Adrenal gland (tissue), 12 donors: ENCODE measurements around the gene HINT2. TPM values are rescaled to one million over a fixed set of nuclear protein-coding genes. Genes with fewer than 3 reads are reported as not detected.
A peak's percentile ranks its signal among the peaks of the same experiment; 100 is the strongest.

Experiments
- DNase-seq, 7 donors: peaks; one replicate each; pipeline ENCODE4 v3.0.0-alpha.2; 2019 to 2020
- H3K27ac ChIP-seq, 5 donors: fragments of 200-600 bp; sonication (generic) in 4 of 5; 1 replicate in 3 of 5; 2 replicates in 2 of 5; pipeline versions ENCODE4 v1.5.1 to v1.8.0; 2016 to 2020; ENCODE audit warnings: mild to moderate bottlenecking in 1 of 5
- H3K27me3 ChIP-seq: fragments of 200-600 bp; 2 replicates; pipeline ENCODE4 v1.8.0; 2021
- H3K36me3 ChIP-seq, 2 donors: fragments of 200-600 bp; replicated peaks in 1 of 2; 1 replicate in 1 of 2; 2 replicates in 1 of 2; pipeline versions ENCODE4 v1.5.1 to v1.8.0; 2018 to 2022
- H3K4me1 ChIP-seq, 2 donors: fragments of 200-600 bp; replicated peaks in 1 of 2; 1 replicate in 1 of 2; 2 replicates in 1 of 2; pipeline versions ENCODE4 v1.5.1 to v1.8.0; 2018 to 2021
- H3K4me3 ChIP-seq, 4 donors: fragments of 200-600 bp; sonication (generic) in 3 of 4; one replicate each; pipeline ENCODE4 v1.5.1; 2016 to 2018
- H3K9me3 ChIP-seq, 3 donors: fragments of 200-600 bp; sonication (generic) in 1 of 3; replicated peaks in 1 of 3; 1 replicate in 2 of 3; 2 replicates in 1 of 3; pipeline versions ENCODE4 v1.5.1 to v1.8.0; 2016 to 2021
- POLR2A ChIP-seq, 2 donors: fragments of 450-650 bp; IDR thresholded peaks; one replicate each; pipeline ENCODE4 v1.6.1; 2017; ENCODE audit warnings: antibody characterized with exemption in 2 of 2, mild to moderate bottlenecking in 2 of 2, moderate library complexity in 1 of 2
- WGBS, 4 donors: extraction: QIAGEN DNeasy Blood & Tissue Kit in 2 of 4; methylation state at CpG; one replicate each; pipeline versions ENCODE4 v1.1.5 to v1.1.7; 2013 to 2017; 5-methylcytosine and 5-hydroxymethylcytosine counted together
- intact Hi-C, 2 donors: fragments of 100-400 bp; cut with DNase I; formaldehyde crosslinking; loops; one replicate each; pipeline versions ENCODE4 v1.14.1 to v1.15.0; 2022 to 2023
- polyA plus RNA-seq, 3 donors: library from polyadenylated mRNA; stranded (reverse); fragments of 200-250 nt in 2 of 3; fragments of 350-450 nt in 1 of 3; fragmentation: Illumina TruSeq in 1 of 3; extraction: RNeasy Lipid Tissue Mini Kit (QIAGEN cat#74804) in 1 of 3; gene quantifications; one replicate each; pipeline ENCODE4 v1.2.3, GENCODE V29; 2013 to 2014
- total RNA-seq, 9 donors: library from RNA; depleted of rRNA in 4 of 9; stranded (reverse); fragments of >200 nt in 4 of 9; fragments of 120-200 nt in 1 of 9; fragmentation: NEBNext Ultra II Directional in 1 of 9; extraction: Animal tissue kit (Norgen Biotek cat#: 25700) in 1 of 9; gene quantifications; one replicate each; pipeline versions ENCODE4 v1.1.0 to v1.2.4, GENCODE V29; 2013 to 2023
- TF ChIP-seq, protein P1 (sequence below), 6 experiments: fragments of 450-650 bp in 4 of 6; fragments of 200-600 bp in 2 of 6; sonication (generic) in 1 of 6; IDR thresholded peaks; 1 replicate in 5 of 6; 2 replicates in 1 of 6; pipeline versions ENCODE4 v1.5.1 to v1.8.0; 2016 to 2021; ENCODE audit warnings: antibody characterized with exemption in 6 of 6, mild to moderate bottlenecking in 2 of 6, moderate library complexity in 1 of 6
- donor health status: healthy with polysubstance abuse.
- donor health status: Bipolar disorder and iron deficiency.
- donor health status: DM: yes; HTN: yes; CAD: no.
- donor health status: DM: no; HTN: no; CAD: no.
- donor health status: DM: no; HTN: no; CAD: no.
- donor health status: DM: yes; HTN: yes; CAD: no.

HINT2 gene
- total and polyA plus RNA-seq, 12 donors = 27.6 to 199 (median 82.9) TPM

DNA sequence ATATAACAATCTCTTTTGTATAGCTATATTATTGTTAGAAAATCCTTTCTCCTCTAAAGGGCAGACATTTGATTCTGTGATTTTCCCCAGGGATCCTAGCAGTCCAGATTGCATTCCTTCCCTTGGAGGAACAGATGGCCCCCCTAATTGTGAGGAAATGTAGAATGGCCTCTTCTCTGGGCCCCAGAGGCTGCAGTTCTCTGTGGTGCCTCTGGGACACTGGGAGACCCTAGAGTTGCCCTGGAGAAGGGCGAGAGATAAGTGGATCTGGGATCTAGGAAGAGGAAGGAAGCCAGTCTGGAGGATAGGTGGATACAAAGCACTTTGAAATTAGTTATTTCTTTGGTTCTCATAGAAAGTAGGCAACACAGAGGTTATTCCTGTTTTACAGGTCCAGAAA, 1.9 kb upstream of the HINT2 start:
- H3K4me1 ChIP-seq = peaks cover 13 to 21% of the 10 kb centered on the region in 2 donors
- no peak overlapping the region for H3K4me3 ChIP-seq
- H3K27ac ChIP-seq = no peak overlapping the region
- no peak for TF ChIP-seq POLR2A (IDR thresholded peaks at IDR 0.05)
- TF ChIP-seq, protein P1, sequence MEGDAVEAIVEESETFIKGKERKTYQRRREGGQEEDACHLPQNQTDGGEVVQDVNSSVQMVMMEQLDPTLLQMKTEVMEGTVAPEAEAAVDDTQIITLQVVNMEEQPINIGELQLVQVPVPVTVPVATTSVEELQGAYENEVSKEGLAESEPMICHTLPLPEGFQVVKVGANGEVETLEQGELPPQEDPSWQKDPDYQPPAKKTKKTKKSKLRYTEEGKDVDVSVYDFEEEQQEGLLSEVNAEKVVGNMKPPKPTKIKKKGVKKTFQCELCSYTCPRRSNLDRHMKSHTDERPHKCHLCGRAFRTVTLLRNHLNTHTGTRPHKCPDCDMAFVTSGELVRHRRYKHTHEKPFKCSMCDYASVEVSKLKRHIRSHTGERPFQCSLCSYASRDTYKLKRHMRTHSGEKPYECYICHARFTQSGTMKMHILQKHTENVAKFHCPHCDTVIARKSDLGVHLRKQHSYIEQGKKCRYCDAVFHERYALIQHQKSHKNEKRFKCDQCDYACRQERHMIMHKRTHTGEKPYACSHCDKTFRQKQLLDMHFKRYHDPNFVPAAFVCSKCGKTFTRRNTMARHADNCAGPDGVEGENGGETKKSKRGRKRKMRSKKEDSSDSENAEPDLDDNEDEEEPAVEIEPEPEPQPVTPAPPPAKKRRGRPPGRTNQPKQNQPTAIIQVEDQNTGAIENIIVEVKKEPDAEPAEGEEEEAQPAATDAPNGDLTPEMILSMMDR (IDR thresholded peaks at IDR 0.05) = peak in 1 of 6 experiments; percentile 12
- H3K9me3 ChIP-seq = no peaks in the 10 kb centered on the region
- no peaks in the 10 kb centered on the region for H3K36me3 ChIP-seq
- 53 to 87% (median 69%) methylated on average over 1 of the region's 1 CpG for WGBS, 4 donors
- intact Hi-C loops = no loop called here
- no peak for DNase-seq
- no peaks in the 10 kb centered on the region for H3K27me3 ChIP-seq

DNA sequence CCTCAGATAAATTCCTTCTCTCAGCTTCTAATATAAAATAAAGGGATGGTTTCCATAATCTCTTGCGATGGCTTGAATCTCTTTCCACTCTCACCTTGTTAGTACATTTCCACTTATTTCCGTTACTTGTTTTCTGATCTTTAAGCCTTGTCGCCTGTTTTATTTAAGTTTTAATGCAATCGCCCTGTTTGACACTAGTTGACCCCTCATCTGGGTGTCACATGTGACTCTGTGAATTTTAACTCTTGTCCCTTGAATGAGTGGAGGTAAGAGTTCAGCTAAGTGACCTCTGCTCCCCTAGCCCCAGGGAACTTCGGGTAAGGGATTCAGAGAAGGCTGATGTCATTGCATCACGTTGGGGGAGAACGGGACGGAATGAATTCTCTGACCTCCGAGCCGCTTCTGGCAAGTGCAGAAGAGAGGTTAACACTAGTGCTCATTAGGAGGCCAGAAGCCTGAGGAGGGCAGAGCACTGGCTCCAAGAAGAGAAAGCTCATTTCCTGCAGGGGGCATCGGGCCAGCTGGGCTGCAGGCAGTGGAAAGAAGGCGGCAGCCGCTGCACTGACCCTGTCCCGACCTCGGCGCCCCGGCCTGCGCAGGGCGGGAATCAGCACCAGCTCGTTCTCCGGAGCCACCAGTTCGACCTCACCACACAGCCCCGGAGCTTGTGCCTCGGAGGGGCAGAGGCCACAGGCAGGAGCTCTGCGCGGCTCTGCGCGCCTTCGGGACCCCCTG, 569 bp downstream of the HINT2 start:
- no peaks in the 10 kb centered on the region for H3K27me3 ChIP-seq
- 7 to 21% (median 13%) methylated on average over 10 to 29 of the region's 29 CpGs for WGBS, 4 donors
- H3K27ac ChIP-seq = peak overlapping the region; percentile 77 to 98 (median 96)
- peaks cover 19 to 30% of the 10 kb centered on the region in 2 donors for H3K4me1 ChIP-seq
- H3K9me3 ChIP-seq = no peaks in the 10 kb centered on the region
- H3K4me3 ChIP-seq = peak overlapping the region; percentile 36 to 91 (median 62)
- intact Hi-C loops = no loop called here
- DNase-seq = peak; percentile 69 to 90 (median 81)
- no peaks in the 10 kb centered on the region for H3K36me3 ChIP-seq
- TF ChIP-seq, protein P1 (IDR thresholded peaks at IDR 0.05) = peak in 5 of 6 experiments; percentile 19 to 43 (median 40)
- TF ChIP-seq POLR2A (IDR thresholded peaks at IDR 0.05) = no peak

DNA sequence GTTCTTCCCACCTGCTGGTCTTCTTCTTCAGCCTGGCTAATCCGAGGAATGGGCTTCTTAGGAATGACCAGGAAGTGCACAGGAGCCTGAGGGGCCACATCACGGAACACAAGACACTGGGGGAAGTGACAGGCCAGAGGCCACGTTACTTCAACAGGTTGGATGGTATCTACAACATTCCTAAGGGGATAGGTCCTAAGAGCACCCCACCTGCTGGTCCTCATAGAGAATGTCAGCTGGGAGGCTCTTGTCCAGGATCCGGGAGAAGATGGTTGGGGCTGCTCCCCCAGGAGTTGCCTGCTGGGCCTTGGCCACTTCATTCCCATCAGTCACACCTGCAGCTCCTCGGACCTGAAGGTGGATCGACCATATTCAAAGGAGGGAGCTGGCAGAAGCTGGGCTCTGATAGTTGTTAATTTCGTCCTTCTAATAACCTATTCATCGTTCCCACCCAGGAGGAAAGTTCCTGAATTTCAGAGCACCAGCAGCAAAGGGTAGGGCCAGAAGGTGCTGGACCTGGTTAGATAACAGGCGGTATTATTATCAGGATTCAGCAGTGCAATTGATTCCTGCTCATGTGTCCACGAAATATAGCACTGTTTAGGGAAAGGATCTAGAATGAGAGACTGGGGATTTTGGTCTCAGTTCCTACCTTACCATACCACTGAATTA, 1.3 kb downstream of the HINT2 start:
- Histone ChIP-seq H3K36me3 (peaks cover 0 to 6% of the 10 kb centered on the region in 2 donors), H3K9me3 (no peaks in the 10 kb centered on the region), H3K27me3 (no peaks in the 10 kb centered on the region), H3K4me3 (peak overlapping the region in 1 of 4 donors; percentile 77), H3K27ac (peak overlapping the region in 4 of 5 donors; percentile 94 to 98 (median 96)), H3K4me1 (peaks cover 19 to 30% of the 10 kb centered on the region in 2 donors)
- intact Hi-C loops = no loop called here
- DNase-seq = no peak
- TF ChIP-seq, protein P1 (IDR thresholded peaks at IDR 0.05) = no peak
- no peak for TF ChIP-seq POLR2A (IDR thresholded peaks at IDR 0.05)
- WGBS, 4 donors = 78 to 87% (median 82%) methylated on average over 9 to 10 of the region's 10 CpGs

DNA sequence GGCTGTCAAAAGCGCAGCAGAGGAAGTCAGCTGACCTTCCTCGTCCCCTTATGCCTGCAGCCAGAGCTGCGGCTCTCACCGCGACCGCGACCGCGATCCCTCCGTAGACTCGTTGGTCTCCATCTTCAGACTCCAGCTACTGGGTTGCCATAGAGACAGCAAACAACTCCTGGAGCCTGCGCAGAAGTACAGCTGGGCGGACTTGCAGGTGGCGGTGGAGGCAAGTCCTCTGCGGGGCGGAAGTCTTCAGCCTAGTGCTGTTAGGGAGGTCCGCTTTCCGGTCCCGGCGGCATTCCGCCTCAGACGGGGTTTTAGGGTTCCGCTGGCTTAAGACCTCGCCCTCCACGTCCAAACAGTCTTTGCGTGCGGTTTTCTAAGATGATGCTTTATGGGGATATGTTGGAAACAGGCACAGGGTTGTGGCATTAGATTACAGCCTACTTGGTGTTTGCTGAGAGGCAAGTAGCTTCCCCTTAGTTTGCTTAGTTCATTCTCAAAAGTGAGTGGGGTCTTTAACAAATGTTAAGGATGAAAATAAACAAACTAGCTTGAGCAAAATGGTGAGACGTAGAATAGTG, 2.7 kb downstream of the HINT2 start, which contains the start of gene SPAG8:
Gene SPAG8, minus strand, starts transcription at position 238 of the 578 bp plus-strand sequence. Its CDS starts 115 bp downstream, at position 123.
- TF ChIP-seq, protein P1 (IDR thresholded peaks at IDR 0.05) = no peak
- TF ChIP-seq POLR2A (IDR thresholded peaks at IDR 0.05) = peak in 1 of 2 donors; percentile 63
- 1 to 4% (median 2%) methylated on average over 8 to 28 of the region's 28 CpGs for WGBS, 4 donors
- intact Hi-C loops = no loop called here
- no peaks in the 10 kb centered on the region for H3K27me3 ChIP-seq
- peaks cover 19 to 30% of the 10 kb centered on the region in 2 donors for H3K4me1 ChIP-seq
- peak; percentile 87 to 98 (median 97) for DNase-seq
- H3K36me3 ChIP-seq = peaks cover 0 to 19% of the 10 kb centered on the region in 2 donors
- H3K4me3 ChIP-seq = peak within 1 kb of the TSS in 2 of 4 donors; percentile 26 to 35
- peak within 1 kb of the TSS; percentile 33 to 98 (median 66) for H3K27ac ChIP-seq
- H3K9me3 ChIP-seq = no peaks in the 10 kb centered on the region
